D721Med (cell line): Measurements from ENCODE around the gene SSX2IP.
A peak's percentile ranks its signal among the peaks of the same experiment; 100 is the strongest.

Experiments used
- DNase-seq: peaks from one replicate; pipeline ENCODE4 v3.0.0; 2011; ENCODE audit warnings: low spot score; ENCODE audit not compliant: insufficient read length
- FAIRE-seq: peaks from 2 replicates; lab custom pipeline; 2011; peaks lifted over from hg19 to GRCh38; lab: Jason Lieb, UNC
- CTCF ChIP-seq: IDR thresholded peaks from 2 replicates; pipeline ENCODE4 v1.5.1; 2012; ENCODE audit warnings: mild to moderate bottlenecking, control low read depth; ENCODE audit not compliant: insufficient read depth; ENCODE audit errors: missing control alignments

The SSX2IP gene

GRCh38 chr1:84606977-84607376 lies 83.3 kb downstream of the SSX2IP start:
- FAIRE-seq (no peak), DNase-seq (no peak)
- TF ChIP-seq CTCF = no peak

- DNase-seq = no peak
- no peak for FAIRE-seq
- TF ChIP-seq CTCF = no peak
Observed at GRCh38 chr1:84605157-84605556, 85.1 kb downstream of the SSX2IP start.

GRCh38 chr1:84603941-84604830 lies 86.1 kb downstream of the SSX2IP start:
- TF ChIP-seq CTCF = peak; percentile 7
- FAIRE-seq (no peak), DNase-seq (no peak)

- TF ChIP-seq CTCF = no peak
- FAIRE-seq (no peak), DNase-seq (no peak)
Observed at GRCh38 chr1:84603223-84603622, 87.0 kb downstream of the SSX2IP start.

- no peak for FAIRE-seq
Observed at GRCh38 chr1:84600796-84601195, 89.5 kb downstream of the SSX2IP start.

GRCh38 chr1:84598846-84599741 lies 91.2 kb downstream of the SSX2IP start:
- no peak for DNase-seq
- no peak for TF ChIP-seq CTCF
- no peak for FAIRE-seq

More at GRCh38 chr1:84600796-84601195, 89.5 kb downstream of the SSX2IP start:
- no peak for TF ChIP-seq CTCF
- no peak for DNase-seq

GRCh38 chr1:84598418-84598817 lies 91.8 kb downstream of the SSX2IP start:
- no peak for TF ChIP-seq CTCF
- DNase-seq (no peak), FAIRE-seq (no peak)
